ENCODE measurements around the gene TUT1. TPM values are rescaled to one million over a fixed set of nuclear protein-coding genes. Genes with fewer than 3 reads are reported as not detected.
A peak's percentile ranks its signal among the peaks of the same experiment; 100 is the strongest.

Gene TUT1
- total RNA-seq, 4 donors from 2014 or later = 8.3 to 18.8 (median 14.2) TPM

DNA sequence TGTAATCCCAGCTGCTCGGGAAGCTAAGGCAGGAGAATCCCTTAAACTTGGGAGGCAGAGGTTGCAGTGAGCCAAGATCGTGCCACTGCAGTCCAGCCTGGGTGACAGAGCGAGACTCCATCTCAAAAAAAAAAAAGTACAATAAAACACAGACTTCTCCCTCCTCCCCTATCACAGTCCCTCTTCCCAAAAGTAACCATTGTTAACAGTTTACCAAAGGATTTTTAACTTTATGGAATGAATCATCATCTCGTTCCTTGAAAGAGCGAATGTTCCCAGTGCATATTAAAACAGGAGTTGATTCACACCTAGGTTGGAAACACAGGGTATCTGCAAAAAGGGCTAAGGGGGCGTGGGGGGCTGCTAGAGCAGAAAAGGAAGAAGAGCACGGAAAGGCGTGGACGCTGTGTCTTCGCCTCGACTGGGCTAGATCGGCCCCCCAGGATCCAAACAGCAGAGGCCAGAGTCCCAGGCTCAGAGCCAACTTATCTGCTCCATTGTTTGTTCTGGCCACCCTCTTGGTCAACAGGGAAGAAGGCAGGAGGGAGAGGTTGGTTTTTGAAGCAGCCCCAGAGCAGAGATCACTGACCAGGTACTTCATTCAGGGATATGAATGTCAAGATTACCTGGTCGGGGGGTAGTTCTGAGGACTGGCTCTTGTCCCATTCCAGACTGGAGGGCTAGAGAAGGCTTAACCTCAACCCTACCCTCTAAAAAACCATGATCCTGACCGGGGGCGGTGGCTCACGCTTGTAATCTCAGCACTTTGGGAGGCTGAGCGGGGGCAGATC lies 42.6 kb downstream of the TUT1 start:
- 41 to 47% methylated on average over 17 of the region's 17 CpGs for WGBS, 2 donors
- Histone ChIP-seq H3K9me3 (no peaks in the 10 kb centered on the region), H3K27me3 (no peaks in the 10 kb centered on the region), H3K4me3 (no peak overlapping the region), H3K4me1 (peaks cover under 1 to 64% (median 53%) of the 10 kb centered on the region in 4 donors), H3K36me3 (no peaks in the 10 kb centered on the region), H3K27ac (peak overlapping the region; percentile 97 to 98 (median 98))
- DNase-seq (ENCODE audit: low spot score in 2 of 2) = peak in 1 of 2 donors; percentile 49
- TF ChIP-seq POLR2A (IDR thresholded peaks at IDR 0.05) = no peak
- TF ChIP-seq, protein P1, sequence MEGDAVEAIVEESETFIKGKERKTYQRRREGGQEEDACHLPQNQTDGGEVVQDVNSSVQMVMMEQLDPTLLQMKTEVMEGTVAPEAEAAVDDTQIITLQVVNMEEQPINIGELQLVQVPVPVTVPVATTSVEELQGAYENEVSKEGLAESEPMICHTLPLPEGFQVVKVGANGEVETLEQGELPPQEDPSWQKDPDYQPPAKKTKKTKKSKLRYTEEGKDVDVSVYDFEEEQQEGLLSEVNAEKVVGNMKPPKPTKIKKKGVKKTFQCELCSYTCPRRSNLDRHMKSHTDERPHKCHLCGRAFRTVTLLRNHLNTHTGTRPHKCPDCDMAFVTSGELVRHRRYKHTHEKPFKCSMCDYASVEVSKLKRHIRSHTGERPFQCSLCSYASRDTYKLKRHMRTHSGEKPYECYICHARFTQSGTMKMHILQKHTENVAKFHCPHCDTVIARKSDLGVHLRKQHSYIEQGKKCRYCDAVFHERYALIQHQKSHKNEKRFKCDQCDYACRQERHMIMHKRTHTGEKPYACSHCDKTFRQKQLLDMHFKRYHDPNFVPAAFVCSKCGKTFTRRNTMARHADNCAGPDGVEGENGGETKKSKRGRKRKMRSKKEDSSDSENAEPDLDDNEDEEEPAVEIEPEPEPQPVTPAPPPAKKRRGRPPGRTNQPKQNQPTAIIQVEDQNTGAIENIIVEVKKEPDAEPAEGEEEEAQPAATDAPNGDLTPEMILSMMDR (IDR thresholded peaks at IDR 0.05) = no peak
- TF ChIP-seq EP300 (IDR thresholded peaks at IDR 0.05) = no peak

DNA sequence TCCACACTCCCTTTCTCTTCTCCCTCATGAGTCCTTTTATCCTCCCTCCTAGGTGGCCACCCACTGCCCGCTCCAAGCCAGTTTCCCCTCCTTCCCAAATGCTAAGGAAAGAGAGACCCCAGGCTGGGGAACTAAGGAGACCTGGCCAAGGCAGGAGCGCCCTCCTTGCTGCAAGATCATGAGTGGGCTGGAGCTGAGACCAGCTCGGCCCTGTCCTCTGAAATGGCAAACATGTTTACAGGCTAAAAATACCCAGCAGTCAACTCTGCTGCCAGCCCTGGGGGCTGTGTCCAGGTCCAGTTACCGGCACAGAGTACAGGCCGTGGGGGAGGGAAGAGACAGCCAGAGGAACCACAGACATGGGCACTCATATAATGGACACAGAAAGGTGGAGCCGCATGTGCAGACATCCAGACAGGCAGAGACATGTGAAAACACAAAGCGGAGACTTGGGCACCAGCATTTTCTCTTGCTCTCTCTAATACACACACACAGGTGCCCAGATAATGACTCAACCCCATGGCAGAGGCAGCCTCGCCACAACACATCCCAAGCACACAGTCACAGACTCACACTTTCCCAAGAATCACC lies 43.5 kb downstream of the TUT1 start:
- Histone ChIP-seq H3K27me3 (no peaks in the 10 kb centered on the region), H3K4me1 (peaks cover 0 to 57% (median 50%) of the 10 kb centered on the region in 4 donors), H3K9me3 (no peaks in the 10 kb centered on the region), H3K36me3 (no peaks in the 10 kb centered on the region), H3K4me3 (peak overlapping the region; percentile 78 to 98 (median 88)), H3K27ac (peak overlapping the region; percentile 97 to 98 (median 98))
- TF ChIP-seq POLR2A (IDR thresholded peaks at IDR 0.05) (peak in 1 of 2 donors; percentile 35), EP300 (IDR thresholded peaks at IDR 0.05) (peak in 1 of 2 donors; percentile 50)
- TF ChIP-seq, protein P1 (IDR thresholded peaks at IDR 0.05) = no peak
- no peak for DNase-seq (ENCODE audit: low spot score in 2 of 2)
- 34 to 41% methylated on average over 8 of the region's 8 CpGs for WGBS, 2 donors

DNA sequence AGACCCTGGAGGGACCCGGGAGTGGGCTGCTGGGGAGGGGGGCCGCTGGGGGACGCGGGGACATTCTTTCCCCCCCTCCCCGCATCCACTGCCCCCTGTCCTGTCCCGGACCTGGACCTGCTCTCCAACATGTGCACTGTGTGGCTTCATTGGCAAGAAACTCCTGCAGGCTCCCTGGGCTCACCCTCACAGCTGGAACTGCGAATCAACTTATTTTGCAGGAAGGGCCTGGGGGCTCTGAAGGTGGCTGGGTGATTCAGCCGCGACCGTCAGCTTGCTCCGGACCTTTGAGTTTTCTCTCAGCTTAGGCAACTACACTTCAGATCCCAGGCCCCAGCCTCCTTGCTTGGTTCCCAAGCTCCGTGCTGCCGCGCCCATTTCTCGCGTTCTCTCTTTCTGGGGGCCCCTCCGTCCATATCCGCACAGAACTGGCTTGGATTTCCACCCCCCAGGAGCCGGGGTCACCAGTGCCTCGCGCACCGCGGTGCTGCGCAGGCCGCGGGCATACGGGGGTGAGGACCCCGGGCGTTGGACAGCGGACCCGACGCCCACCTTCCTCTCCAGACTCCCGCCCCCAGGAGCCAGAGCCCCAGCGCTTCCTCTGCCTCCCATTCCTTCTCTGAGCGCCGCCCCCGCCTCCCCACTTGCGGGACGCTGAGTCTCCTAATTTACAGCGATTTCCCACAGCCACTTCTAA lies 44.2 kb downstream of the TUT1 start:
- WGBS, 2 donors = 1 to 6% methylated on average over 21 to 35 of the region's 40 CpGs
- DNase-seq (ENCODE audit: low spot score in 2 of 2) = peak in 1 of 2 donors; percentile 45
- no peaks in the 10 kb centered on the region for H3K9me3 ChIP-seq
- H3K36me3 ChIP-seq = no peaks in the 10 kb centered on the region
- no peak for TF ChIP-seq POLR2A (IDR thresholded peaks at IDR 0.05)
- TF ChIP-seq, protein P1 (IDR thresholded peaks at IDR 0.05) = no peak
- TF ChIP-seq EP300 (IDR thresholded peaks at IDR 0.05) = no peak
- no peaks in the 10 kb centered on the region for H3K27me3 ChIP-seq
- H3K4me3 ChIP-seq = peak overlapping the region; percentile 78 to 98 (median 88)
- H3K27ac ChIP-seq = peak overlapping the region; percentile 97 to 98 (median 98)
- peaks cover 0 to 57% (median 49%) of the 10 kb centered on the region in 4 donors for H3K4me1 ChIP-seq

DNA sequence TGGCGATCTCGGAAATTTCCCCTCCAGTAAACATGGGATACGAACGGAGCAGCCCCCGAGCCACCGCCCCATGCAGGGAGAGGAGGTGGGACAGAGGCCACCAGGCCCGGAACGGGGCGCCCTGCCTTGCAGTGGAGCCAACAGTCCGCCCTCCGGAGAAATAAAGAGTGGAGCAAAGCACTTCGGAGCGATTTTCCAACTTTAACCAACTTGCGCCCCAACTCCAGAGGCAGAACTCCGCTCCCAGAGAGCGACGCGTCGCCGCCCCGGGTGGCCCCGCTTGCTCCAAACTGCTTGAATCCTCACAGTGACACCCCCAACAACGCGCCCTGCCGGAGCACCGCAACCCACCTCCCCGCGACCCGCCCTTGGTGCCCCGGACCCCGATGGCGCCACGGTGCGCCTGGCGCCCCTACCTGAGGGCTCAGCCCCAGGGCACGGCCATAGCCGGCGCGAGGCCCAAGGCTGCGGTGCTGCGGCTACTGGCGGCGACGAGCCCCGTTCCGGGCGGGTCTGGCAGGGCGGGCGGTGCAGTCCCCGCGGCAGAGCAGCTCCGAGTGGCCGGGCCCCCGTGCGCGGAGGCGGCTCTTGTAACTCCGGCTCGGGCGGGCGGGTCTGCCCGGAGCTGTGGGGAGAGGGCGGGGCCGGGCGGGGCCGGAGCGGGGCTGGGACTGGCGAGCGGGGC lies 44.9 kb downstream of the TUT1 start, which contains the start of gene AHNAK:
Gene AHNAK (minus strand): TSS at position 563 of the 685 bp plus-strand sequence. CDS start 10,708 bp downstream, outside the sequence.
- Histone ChIP-seq H3K4me3 (peak within 1 kb of the TSS; percentile 78 to 98 (median 88)), H3K4me1 (peaks cover 0 to 57% (median 49%) of the 10 kb centered on the region in 4 donors), H3K27me3 (no peaks in the 10 kb centered on the region), H3K9me3 (no peaks in the 10 kb centered on the region), H3K36me3 (no peaks in the 10 kb centered on the region), H3K27ac (peak within 1 kb of the TSS; percentile 97 to 98 (median 98))
- TF ChIP-seq POLR2A (IDR thresholded peaks at IDR 0.05) (peak; percentile 85 to 94), EP300 (IDR thresholded peaks at IDR 0.05) (peak in 1 of 2 donors; percentile 85)
- TF ChIP-seq, protein P1 (IDR thresholded peaks at IDR 0.05) = peak in 1 of 5 experiments; percentile 36
- 0% methylated on average over 41 to 56 of the region's 69 CpGs for WGBS, 2 donors
- peak; percentile 74 to 87 for DNase-seq (ENCODE audit: low spot score in 2 of 2)
